Inflammatory macrophage (primary cell): ENCODE measurements around the gene ZFYVE21.

Experiments
- DNase-seq, 2 donors: peaks; one replicate each; pipeline ENCODE4 v3.0.0-alpha.2; 2020 to 2022

Gene ZFYVE21

GRCh38 chr14:103725739-103726395, 10.3 kb downstream of the ZFYVE21 start:
- DNase-seq = no peak

- DNase-seq = no peak
These were observed 10.9 kb downstream of the ZFYVE21 start for GRCh38 chr14:103726474-103726873.

GRCh38 chr14:103727313-103727980, 11.8 kb downstream of the ZFYVE21 start:
- no peak for DNase-seq

DNA sequence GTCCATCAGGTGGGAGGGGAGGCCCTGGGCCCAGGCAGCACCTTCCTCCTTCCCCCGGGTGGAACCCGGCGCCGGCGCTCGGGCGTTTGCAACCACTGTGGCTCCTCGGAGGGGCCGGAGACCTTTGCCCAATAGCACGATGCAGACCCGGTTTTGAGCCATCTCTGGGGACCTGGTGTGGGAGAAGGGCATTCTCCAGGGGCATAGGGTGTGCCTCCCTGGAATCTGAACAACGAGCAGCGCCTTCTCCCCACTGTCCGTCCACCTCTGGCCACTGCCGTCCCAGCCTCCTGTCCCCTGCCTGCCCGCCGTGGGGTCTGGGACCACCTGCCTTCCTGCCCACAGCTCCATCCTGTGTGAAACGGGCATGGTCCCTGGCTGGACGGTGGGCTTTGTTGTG, 12.5 kb downstream of the ZFYVE21 start:
- no peak for DNase-seq

DNA sequence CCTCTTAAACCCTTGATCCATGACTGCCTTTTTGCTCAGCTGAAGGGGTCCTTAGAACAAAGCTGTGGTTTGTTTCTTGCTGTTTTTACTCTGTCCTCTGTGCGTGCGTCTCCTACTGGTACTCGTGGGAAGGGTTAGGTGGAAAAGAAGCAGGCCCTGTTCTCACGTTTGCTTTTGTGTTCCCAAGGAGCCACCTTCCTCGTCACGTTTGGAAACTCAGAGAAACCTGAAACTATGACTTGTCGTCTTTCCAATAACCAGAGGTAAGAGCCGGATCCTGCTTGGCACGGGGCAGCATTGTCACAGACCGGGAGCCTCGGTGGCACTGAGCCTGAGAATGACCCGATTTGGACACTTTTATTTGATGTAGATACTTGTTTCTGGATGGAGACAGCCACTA, 13.1 kb downstream of the ZFYVE21 start:
- no peak for DNase-seq

DNA sequence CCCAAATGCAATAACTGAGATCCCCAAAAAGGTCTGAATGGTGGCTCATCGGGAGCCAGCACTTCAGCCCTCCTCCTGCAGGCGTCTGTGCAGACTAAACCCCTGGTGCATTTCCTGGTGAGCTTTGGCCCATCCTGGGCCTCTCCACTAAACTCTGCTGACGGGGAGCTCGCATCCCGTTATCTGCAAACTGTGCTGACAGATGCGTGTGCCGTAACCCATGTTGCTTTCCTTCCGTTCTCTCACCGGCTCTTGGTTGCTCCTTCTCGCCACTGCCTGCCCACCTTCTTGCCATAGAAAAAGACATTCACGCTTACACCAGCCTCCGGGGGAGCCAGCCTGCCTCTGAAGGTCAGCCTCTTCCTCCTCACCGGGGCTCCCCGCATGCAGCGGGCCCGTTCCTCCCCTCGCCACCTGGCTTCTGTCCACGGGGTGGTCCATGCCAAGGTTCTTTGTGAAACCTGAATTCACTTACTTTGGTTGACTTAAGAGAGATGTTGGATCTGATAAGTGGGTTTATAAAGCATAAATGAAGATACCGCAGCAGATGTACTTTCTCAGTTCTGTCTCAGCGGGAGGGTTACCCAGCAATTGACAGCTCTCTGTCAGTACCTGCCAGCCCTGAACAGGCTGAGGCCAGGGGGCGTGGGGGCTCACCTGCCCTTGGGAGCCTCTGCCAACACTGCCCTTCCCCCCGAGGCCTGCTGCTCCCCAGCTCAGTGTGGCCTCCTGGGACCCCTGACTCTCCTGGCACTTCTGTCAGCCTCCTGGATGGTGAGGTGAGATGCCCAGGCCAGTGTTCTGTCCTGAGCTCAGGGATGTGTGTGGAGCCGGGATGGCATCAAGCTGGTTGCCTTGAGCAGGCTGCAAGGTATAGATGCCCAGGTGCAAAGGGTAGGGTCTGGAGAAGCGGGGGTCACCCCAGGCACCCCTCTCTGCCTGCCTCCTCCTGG, 14.2 kb downstream of the ZFYVE21 start:
- no peak for DNase-seq

DNA sequence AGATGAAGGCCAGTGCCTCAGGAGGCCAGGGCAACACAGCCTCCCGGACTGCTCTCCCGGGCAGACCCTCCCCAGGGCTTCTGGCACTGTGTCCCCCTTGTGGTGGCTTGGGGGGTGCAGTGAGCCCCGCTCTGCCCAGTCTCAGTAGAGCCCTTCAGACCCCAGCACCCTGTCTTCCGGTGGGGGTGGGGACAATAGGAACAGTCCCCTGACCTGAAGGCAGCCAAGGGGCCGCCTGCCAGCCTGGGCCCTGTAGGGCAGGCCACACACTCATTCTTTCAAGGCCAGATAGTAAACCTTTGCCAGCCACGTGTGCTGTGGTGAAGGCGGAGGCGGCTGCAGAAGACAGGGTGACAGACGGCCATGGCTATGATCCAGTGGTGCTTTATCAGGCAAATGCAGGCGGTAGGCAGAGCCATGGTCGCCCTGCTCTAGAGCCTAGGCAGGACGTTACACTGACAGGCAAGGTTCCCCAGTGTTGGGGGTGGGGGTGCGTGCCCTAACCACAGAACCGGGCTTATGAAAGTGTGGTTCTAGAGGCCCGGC, 15.0 kb downstream of the ZFYVE21 start:
- DNase-seq = no peak

DNA sequence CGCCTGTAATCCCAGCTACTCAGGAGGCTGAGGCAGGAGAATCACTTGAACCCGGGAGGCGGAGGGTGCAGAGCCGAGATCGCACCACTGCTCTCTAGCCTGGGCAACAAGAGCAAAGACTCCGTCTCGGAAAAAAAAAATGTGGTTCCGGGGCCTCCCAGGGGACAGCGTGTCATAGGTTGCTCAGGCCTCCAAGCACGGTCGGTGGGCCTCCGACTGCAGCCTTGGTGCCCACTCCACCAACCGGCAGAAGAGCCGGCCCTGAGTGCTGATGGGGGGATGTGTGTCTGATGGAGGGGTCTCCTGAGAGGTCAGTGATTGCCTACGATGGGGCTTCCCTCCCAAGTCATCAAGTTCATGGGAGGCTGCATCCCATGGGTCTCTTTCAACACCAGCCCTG, 15.9 kb downstream of the ZFYVE21 start:
- no peak for DNase-seq

GRCh38 chr14:103731916-103732867, 16.6 kb downstream of the ZFYVE21 start:
- no peak for DNase-seq

- no peak for DNase-seq
These were observed 17.4 kb downstream of the ZFYVE21 start for GRCh38 chr14:103732868-103733620.

GRCh38 chr14:103733651-103734050, 18.0 kb downstream of the ZFYVE21 start:
- no peak for DNase-seq

GRCh38 chr14:103734081-103734888, 18.7 kb downstream of the ZFYVE21 start:
- no peak for DNase-seq

DNA sequence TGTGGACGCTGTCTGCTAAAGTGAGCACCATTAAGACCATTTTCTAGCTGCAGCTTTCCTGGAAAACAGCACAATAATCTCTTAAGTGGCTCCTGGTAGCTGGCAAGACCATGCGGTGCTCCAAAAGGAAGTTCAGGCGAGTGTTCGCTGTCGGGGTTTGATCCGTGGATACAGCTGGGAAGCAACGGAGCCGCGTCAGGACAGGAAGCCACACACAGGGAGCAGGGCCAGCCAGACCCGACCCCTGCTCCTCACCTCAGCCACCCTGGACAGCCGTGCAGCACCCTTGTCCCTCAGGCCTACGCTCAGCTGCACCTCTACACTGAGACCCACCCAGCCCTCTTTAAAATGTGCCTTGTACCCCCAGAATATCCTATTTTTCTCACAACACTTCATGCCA, 19.4 kb downstream of the ZFYVE21 start:
- no peak for DNase-seq

- no peak for DNase-seq
These were observed 19.8 kb downstream of the ZFYVE21 start for GRCh38 chr14:103735439-103735814.

- DNase-seq = no peak
These were observed 20.4 kb downstream of the ZFYVE21 start for GRCh38 chr14:103735815-103736545.

GRCh38 chr14:103736546-103737431, 21.2 kb downstream of the ZFYVE21 start:
- DNase-seq = no peak

DNA sequence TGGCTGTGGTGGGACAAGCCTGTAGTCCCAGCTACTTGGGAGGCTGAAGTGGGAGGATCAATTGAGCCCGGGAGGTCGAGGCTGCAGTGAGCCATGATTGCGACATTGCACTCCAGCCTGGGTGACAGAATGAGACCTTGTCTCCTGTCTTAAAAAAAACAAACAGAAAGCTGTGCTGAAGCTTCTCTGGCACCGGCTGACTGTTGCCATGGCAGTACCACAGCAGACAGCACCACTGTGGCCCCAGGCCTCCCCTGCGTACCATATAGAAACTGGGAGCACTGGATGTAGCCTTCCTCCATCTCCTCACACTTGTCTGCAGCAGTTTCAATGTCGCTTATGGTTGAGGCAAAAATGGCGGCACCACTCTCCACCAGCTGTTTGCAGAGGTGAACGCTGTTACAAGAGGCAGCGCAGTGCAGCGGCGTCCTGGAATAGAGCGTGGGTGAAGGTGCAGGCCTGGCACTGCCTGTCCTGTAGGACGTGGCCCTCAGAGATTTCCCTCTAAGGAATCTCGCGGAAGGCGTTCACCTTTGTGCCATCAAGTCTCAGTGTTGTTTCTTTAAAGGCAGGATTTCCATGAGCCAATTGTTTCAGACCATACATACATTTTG, 21.9 kb downstream of the ZFYVE21 start:
- no peak for DNase-seq

DNA sequence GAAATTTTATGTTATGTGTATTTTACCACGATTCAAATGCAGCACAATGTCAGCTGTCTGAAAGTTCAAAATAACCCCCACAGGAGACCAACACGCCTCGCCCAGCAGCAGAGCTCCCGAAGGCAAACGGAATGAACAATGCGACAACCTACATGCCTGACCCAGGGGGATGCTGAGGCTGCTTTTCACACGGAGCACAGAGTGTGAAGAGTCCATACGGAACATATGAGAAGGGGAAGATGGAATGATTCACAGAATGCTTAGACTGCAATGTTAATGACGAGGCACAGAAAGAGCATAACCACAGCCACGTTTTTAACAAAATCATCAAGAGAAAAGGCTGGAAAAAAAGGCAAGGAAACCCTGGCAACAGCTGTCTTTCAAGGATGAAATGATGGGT, 22.6 kb downstream of the ZFYVE21 start:
- DNase-seq = no peak
